ENCODE measurements around the gene KRT76. TPM values are rescaled to one million over a fixed set of nuclear protein-coding genes. Genes with fewer than 3 reads are reported as not detected.

The KRT76 gene
- polyA plus RNA-seq, 1 of the 3 experiments (the other 2 are of a cell fraction), result not detected

DNA sequence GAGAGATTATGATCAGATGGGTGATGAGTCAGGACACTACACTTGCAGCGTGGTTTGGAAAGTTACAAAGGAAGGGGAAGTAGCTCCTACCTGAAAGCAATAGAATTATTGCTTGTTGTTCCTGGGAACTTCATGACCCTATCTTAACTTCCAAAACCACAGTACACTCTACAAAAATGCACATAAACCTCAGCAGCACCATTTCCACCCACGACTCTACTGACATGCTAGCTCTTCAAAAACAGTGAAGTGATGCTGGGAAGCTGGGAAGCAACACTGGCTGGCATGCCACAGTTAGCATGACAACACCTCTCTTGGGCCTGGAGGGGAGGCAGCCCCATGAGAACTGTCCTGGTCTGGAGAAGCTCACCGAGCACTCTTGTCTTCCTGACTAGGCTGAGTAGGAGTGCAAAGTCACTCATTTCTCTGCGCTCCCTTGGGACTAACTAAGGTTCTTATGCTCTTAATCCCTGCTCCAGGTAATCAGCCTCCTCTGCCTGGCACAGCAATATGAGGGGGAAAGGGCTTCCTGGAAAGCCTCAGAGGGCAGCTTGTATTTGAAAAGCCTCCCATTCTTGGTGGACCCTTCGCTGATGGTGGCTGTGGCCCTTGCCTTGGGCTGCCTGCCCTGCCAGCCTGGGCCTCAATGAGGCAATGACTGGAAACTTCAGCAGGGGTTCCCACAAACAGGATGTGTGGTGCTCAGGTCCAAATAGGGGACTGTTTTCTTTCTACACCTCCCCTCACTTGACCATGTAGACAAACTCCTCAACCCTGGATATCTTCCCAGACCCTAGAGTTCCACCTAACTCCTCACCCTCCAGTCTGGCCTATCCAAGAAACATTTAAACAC is 17.6 kb upstream of the KRT76 start:
- CTCF ChIA-PET, result no interaction called here
- no peaks in the 10 kb centered on the region for H3K9me2 ChIP-seq
- no peak for TF ChIP-seq SIN3A (IDR thresholded peaks at IDR 0.05; ENCODE audit: borderline replicate concordance, low read depth, low read length)
- no peak for TF ChIP-seq JUND (IDR thresholded peaks at IDR 0.05)
- no peak for TF ChIP-seq SMC3 (IDR thresholded peaks at IDR 0.05; ENCODE audit: low read depth, low read length)
- TF ChIP-seq MEF2A (IDR thresholded peaks at IDR 0.05; ENCODE audit: borderline replicate concordance, low read depth), result no peak
- TF ChIP-seq FOXJ3 (CRISPR knock-in tag; IDR thresholded peaks at IDR 0.05), result no peak
- TF ChIP-seq, protein P1, sequence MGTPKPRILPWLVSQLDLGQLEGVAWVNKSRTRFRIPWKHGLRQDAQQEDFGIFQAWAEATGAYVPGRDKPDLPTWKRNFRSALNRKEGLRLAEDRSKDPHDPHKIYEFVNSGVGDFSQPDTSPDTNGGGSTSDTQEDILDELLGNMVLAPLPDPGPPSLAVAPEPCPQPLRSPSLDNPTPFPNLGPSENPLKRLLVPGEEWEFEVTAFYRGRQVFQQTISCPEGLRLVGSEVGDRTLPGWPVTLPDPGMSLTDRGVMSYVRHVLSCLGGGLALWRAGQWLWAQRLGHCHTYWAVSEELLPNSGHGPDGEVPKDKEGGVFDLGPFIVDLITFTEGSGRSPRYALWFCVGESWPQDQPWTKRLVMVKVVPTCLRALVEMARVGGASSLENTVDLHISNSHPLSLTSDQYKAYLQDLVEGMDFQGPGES (IDR thresholded peaks at IDR 0.05; ENCODE audit: low read depth, low read length), result no peak
- no peak for TF ChIP-seq POLR2AphosphoS5 (IDR thresholded peaks at IDR 0.05; ENCODE audit: low read depth, low read length)
- no peak for TF ChIP-seq PBX3 (IDR thresholded peaks at IDR 0.05)
- no peak for TF ChIP-seq FOXM1 (IDR thresholded peaks at IDR 0.05; ENCODE audit: low read depth)
- no peak for TF ChIP-seq ELF1 (IDR thresholded peaks at IDR 0.05)
- TF ChIP-seq USF1 (IDR thresholded peaks at IDR 0.05; ENCODE audit: borderline replicate concordance, low read depth), result no peak
- no peak overlapping the region for H3K9ac ChIP-seq
- no peak overlapping the region for H2AFZ ChIP-seq (ENCODE audit: low read depth)
- no peak overlapping the region for H3K27ac ChIP-seq (ENCODE audit: low read depth in 2 of 2, low read length in 1 of 2)
- no peaks in the 10 kb centered on the region for H3K36me3 ChIP-seq (replicated peaks in 1 of 2; ENCODE audit: control insufficient read depth in 1 of 2, insufficient read depth in 2 of 2, low read length in 1 of 2)
- no peaks in the 10 kb centered on the region for H3K79me2 ChIP-seq (ENCODE audit: insufficient read depth)
- H3K27me3 ChIP-seq (ENCODE audit: insufficient read depth), result peaks cover 18% of the 10 kb centered on the region; the same call in 1 of the 2 replicates
- no peaks in the 10 kb centered on the region for H3F3A ChIP-seq (replicated peaks; ENCODE audit: insufficient read depth)
- no peaks in the 10 kb centered on the region for H3K4me1 ChIP-seq (ENCODE audit: control insufficient read depth in 1 of 2, insufficient read depth in 2 of 2, low read depth in 1 of 2, low read length in 1 of 2)
- H3K4me2 ChIP-seq, result no peak overlapping the region
- no peak overlapping the region for H3K4me3 ChIP-seq (ENCODE audit: low read depth in 2 of 2, low read length in 1 of 2)
- H3K9me3 ChIP-seq, result no peaks in the 10 kb centered on the region
- POLR2A ChIA-PET, result no interaction called here
- no peaks in the 10 kb centered on the region for H4K20me1 ChIP-seq (ENCODE audit: insufficient read depth)
- no peak for DNase-seq
- WGBS (ENCODE audit: low lambda C conversion rate), result 28% methylated on average over 5 of the region's 5 CpGs

DNA sequence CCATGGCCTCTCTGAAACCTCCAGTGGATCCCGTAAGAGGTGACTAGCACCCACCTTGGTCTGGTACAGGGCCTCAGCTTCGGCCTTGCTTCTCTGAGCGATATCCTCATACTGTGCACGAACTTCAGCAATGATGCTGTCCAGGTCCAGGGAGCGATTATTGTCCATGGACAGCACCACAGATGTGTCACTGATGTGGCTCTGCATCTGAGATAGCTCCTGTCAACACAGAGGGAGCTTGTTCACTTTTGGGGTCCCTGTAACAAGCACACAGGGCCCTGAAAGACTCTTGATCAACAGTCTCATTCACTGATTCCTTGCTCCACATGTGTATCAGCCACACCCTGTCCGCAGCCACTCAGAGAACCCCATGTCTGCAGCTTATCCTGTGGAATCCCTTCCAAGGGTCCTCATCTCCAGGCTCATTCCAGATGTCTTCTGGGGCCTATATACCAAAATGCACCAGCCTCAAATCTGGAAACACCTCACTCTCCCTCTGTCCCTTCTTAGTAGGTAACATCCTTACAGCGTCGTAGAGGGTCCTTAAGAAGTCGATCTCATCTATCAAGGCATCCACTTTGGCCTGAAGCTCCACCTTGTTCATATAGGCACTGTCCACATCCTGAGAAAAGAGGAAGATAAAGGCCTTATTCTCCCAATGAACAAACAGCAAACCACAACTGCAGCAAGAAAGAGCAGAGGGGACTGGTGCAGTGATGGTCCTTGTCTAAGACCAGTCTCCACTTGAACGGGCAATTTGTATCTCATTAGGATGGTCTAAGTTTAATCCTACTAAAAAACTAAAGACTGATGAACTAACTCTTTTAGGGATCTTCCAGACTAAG is 15.3 kb upstream of the KRT76 start:
- WGBS (ENCODE audit: low lambda C conversion rate), result 46% methylated on average over 7 of the region's 10 CpGs
- H4K20me1 ChIP-seq (ENCODE audit: insufficient read depth), result no peaks in the 10 kb centered on the region
- H3K4me2 ChIP-seq, result no peak overlapping the region
- H3K27ac ChIP-seq (ENCODE audit: low read depth in 2 of 2, low read length in 1 of 2), result no peak overlapping the region
- no peak overlapping the region for H2AFZ ChIP-seq (ENCODE audit: low read depth)
- no peak overlapping the region for H3K9ac ChIP-seq
- no peaks in the 10 kb centered on the region for H3F3A ChIP-seq (replicated peaks; ENCODE audit: insufficient read depth)
- H3K4me3 ChIP-seq (ENCODE audit: low read depth in 2 of 2, low read length in 1 of 2), result no peak overlapping the region
- POLR2A ChIA-PET, result no interaction called here
- no peaks in the 10 kb centered on the region for H3K79me2 ChIP-seq (ENCODE audit: insufficient read depth)
- H3K27me3 ChIP-seq (ENCODE audit: insufficient read depth), result peaks cover 18% of the 10 kb centered on the region; the same call in 1 of the 2 replicates
- DNase-seq, result no peak
- H3K4me1 ChIP-seq (ENCODE audit: control insufficient read depth in 1 of 2, insufficient read depth in 2 of 2, low read depth in 1 of 2, low read length in 1 of 2), result no peaks in the 10 kb centered on the region
- H3K9me3 ChIP-seq, result no peaks in the 10 kb centered on the region
- H3K9me2 ChIP-seq, result no peaks in the 10 kb centered on the region
- no peaks in the 10 kb centered on the region for H3K36me3 ChIP-seq (replicated peaks in 1 of 2; ENCODE audit: control insufficient read depth in 1 of 2, insufficient read depth in 2 of 2, low read length in 1 of 2)
- CTCF ChIA-PET, result no interaction called here
- TF ChIP-seq FOSL2 (IDR thresholded peaks at IDR 0.05; ENCODE audit: borderline replicate concordance, low read depth) (no peak), FOXM1 (IDR thresholded peaks at IDR 0.05; ENCODE audit: low read depth) (no peak), TCF12 (IDR thresholded peaks at IDR 0.05) (no peak), MXI1 (IDR thresholded peaks at IDR 0.05; ENCODE audit: low read depth, low read length) (no peak), EZH2phosphoT487 (IDR thresholded peaks at IDR 0.05; ENCODE audit: borderline replicate concordance, low read depth) (no peak), NRF1 (IDR thresholded peaks at IDR 0.05; ENCODE audit: low read depth, low read length) (no peak), ELF1 (IDR thresholded peaks at IDR 0.05) (no peak), POLR2AphosphoS5 (IDR thresholded peaks at IDR 0.05; ENCODE audit: low read depth, low read length) (no peak), FOXJ3 (CRISPR knock-in tag; IDR thresholded peaks at IDR 0.05) (no peak)
- TF ChIP-seq, protein P2, sequence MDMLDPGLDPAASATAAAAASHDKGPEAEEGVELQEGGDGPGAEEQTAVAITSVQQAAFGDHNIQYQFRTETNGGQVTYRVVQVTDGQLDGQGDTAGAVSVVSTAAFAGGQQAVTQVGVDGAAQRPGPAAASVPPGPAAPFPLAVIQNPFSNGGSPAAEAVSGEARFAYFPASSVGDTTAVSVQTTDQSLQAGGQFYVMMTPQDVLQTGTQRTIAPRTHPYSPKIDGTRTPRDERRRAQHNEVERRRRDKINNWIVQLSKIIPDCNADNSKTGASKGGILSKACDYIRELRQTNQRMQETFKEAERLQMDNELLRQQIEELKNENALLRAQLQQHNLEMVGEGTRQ (IDR thresholded peaks at IDR 0.05; ENCODE audit: borderline replicate concordance, low read depth, low read length), result no peak
- TF ChIP-seq, protein P3, sequence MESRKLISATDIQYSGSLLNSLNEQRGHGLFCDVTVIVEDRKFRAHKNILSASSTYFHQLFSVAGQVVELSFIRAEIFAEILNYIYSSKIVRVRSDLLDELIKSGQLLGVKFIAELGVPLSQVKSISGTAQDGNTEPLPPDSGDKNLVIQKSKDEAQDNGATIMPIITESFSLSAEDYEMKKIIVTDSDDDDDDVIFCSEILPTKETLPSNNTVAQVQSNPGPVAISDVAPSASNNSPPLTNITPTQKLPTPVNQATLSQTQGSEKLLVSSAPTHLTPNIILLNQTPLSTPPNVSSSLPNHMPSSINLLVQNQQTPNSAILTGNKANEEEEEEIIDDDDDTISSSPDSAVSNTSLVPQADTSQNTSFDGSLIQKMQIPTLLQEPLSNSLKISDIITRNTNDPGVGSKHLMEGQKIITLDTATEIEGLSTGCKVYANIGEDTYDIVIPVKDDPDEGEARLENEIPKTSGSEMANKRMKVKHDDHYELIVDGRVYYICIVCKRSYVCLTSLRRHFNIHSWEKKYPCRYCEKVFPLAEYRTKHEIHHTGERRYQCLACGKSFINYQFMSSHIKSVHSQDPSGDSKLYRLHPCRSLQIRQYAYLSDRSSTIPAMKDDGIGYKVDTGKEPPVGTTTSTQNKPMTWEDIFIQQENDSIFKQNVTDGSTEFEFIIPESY (IDR thresholded peaks at IDR 0.05; ENCODE audit: borderline replicate concordance, low read depth), result no peak
- TF ChIP-seq, protein P4, sequence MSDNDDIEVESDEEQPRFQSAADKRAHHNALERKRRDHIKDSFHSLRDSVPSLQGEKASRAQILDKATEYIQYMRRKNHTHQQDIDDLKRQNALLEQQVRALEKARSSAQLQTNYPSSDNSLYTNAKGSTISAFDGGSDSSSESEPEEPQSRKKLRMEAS (IDR thresholded peaks at IDR 0.05; ENCODE audit: low read depth), result no peak

Measured in SK-N-SH (cell line).